GM21360 (cell line): ENCODE results near the gene PRKCH.

ENCODE experiments used
- ATAC-seq: cut with Tn5 transposase; IDR thresholded peaks from one replicate; pipeline ENCODE4 v1.9.1; 2021; ENCODE audit warnings: mild to moderate bottlenecking, moderate library complexity; ENCODE audit not compliant: unreplicated experiment

Gene PRKCH

DNA sequence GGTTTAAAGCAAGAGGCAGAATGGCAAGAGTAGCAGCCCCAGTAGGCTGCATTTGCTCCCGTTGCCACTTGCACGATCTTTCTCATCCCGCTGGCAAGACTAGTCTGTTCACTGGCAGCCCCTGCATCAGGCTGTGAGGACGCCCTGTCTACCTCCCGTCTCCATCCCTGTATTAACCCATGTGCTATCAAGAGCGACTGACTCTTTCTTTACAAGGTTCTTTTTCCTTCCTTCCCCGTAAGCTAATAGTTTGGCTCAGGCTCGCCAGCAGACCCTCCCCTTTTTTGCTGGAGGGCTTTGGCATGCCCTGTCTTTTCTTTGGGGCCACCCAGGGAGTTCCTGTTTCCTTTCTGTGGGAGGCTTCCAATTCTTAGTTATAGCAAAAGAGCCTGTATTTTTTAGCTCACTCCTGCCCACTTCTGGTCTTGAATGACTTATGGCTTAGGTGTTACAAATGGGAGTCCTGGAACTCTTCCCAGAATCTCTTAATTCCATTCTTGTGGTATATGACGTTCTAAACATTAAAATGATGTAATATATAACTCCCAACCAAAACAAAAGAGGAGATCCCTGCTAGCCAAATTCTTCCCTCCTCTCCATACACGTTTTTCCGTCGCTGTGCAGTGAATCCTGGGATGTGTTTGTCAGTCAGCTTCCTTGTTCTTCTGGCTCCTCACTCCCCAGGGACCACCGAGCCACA, 149.0 kb downstream of the PRKCH start:
- ATAC-seq = no peak

DNA sequence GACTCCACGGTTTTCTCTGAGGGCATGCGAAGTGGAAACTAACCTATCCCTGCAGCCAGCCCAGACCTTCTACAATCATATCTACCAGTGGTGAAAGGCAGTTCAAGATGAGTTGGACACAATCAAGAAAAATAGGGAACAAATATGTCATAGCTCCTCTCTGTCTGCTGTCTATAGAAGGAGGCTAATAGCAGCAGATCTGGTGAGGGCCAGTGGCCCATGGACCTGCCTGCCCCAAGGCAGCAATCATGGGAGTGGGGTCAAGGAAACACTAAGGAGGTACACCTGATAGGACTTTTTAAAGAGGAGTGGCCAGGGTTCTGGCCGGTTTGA, 149.5 kb downstream of the PRKCH start:
- no peak for ATAC-seq

DNA sequence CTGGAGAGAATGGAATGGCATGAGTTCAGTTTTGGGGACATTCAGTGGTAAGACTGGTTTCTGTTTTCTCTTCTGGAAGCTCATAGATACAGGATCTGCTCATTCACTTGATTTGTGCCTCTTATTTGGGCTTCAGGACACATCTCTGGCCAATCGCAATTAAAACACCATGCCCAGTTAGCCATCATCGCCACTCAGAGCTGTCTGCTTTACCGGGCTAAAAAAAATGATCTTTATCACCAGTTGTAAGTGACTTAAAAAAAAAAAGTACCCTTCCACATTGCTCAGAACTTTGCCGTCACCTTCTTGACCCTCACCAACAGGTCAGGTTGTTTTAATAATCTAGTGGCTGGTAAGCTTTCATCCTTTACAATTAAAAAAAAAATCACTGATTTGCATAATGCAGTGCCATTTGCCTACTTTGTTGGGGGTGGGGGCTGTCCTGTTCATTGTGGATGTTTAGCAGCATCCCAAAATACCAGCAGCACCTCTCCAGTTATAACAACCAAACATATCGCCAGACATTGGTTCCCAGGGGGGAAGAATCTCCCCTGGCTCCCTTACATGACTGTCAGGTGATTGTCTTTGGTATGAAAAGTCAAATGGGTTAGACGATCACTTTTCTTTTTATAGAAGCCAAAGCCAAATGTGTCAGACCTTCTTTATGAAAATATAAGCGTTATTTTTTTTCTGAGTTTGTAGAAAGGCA, 150.1 kb downstream of the PRKCH start:
- ATAC-seq = no peak

DNA sequence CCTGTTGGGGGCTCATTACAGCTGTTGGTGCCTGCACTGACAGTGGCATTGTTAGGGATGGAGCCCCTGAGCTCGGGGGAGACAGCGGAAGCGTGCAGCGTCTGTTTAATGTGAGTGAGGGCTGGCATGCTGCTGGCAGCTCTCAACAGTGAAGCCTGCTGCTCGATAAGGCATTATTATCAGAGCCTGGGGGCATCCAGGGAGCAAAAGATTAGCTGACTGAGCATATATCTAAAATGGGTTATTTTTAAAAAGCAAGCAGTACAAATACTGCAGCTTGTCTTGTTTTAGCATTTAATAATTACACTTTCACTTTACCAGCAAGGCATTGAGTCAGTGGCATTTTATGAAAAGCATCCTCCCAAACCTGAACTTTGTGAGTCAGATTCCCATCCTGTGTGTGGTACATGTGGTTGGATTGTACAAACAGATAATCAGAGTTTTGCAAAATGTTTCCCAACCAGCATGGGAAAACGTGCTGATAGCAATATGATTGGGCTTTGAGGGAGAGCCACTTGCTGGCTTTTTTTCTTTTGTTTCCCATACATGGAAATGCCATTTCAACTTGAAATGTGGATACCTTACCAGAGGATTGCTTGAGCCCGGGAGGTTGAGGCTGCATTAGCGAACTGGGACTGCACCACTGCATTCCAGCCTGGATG, 150.8 kb downstream of the PRKCH start:
- no peak for ATAC-seq

DNA sequence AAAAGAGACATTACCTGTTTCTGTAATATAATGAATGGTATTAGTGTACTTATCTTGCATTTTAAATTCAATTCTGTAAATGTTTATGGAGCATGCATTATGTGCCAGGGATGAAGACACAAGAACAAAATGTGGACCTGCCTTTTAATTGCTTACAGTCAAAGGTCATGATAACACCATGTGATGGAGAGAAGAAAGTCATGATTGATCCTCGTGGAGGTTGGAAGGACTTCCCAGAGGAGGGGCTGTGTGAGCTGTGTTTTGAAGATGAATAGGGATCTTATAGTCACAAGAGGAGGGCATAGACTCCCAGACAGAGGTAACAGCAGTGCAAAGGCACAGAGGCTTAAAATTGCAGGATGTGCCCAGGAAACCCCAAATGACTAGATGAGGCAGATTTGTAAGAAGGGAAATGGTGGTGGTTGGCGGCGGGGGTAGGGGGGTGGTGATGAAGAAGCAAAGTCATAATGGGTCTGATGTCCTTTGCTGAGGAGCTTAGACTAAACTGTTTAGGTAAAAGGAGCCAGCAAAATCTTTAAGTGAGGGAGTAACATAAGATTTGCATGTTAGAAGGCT, 151.5 kb downstream of the PRKCH start:
- no peak for ATAC-seq

DNA sequence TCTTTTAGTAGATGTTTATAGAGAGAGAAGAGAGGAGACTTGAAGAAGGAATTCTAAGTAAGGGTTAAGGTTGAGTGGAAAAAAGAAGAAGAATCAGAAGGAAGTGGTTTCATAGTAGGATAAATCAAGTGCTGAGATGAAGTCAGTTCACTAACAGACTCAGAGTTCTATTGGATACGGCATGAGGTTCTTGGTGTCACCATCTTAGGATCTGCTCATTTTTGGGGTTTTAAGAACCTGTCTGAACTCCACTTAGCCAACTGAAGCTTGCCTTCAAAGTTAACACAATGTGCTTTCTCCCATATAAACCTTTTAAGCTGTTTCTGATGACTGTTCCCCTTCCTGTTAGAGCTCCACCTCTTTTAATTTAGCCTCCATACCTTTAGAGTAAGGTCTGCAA, 152.6 kb downstream of the PRKCH start:
- ATAC-seq = no peak

DNA sequence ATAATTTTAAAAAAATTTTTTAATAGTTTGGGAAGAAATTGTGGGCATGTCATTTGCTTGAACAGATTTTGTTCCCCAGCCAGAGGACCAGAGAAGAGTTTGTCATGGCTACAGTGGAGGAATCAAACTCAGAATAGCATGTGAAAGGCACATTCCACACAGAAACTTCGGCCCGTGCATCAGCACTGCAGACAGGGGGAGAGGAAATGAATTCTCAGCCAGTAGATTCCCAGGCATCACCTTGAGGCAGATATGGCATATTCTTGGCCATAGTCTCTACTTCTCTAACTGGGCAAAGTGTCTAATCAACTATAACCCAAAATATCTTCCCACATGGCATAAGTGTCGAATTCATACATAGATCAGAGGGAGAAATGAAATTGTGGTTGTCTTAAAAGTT, 153.3 kb downstream of the PRKCH start:
- no peak for ATAC-seq

DNA sequence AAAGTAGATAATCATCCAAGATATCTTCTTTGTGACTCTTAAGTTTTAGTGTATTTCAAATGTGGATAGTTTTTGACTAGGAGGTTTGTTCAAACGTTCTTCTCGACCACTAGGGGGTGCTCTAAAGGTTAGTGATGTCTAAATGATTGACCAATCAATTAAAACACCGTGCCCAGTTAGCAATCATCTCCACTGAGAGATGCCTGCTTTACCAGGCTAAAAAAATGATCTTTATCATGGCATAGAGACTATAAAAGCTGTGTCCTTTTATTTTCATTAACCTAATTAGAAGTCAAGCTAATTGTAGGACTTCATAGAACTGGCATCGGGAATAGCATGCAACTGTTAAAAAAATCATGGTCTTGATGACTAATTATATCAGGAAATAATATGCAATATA, 153.9 kb downstream of the PRKCH start:
- ATAC-seq = no peak

DNA sequence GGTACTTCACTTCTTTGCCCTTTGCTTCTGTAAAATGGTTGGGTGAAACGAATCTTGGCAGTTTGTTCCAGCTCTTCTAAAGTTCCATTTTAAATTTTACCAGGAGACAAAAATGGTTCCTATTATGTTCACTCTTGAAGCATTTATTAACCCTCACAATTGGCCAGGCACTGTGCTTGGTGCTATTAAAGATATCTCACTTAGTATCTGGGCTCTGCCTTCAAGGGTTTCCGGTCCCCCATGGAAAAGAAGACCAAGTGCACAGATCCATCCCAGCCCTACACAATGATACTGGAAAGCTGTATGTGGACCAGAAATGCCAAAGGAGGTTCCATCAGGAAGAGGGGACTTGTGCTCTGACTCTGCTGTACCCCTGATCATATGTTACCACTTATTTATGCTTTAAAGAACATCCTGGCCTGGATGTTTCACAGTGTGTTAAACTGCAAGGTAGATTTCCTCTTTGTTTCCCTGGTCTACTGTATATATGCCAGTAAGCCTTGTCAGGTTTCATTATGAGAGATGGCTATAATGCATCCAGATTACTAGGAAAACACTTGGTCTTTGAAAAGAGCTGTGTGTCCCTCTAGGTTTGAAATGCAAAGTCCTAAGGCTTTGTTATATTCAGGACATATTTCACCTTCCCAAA, 154.8 kb downstream of the PRKCH start:
- no peak for ATAC-seq

DNA sequence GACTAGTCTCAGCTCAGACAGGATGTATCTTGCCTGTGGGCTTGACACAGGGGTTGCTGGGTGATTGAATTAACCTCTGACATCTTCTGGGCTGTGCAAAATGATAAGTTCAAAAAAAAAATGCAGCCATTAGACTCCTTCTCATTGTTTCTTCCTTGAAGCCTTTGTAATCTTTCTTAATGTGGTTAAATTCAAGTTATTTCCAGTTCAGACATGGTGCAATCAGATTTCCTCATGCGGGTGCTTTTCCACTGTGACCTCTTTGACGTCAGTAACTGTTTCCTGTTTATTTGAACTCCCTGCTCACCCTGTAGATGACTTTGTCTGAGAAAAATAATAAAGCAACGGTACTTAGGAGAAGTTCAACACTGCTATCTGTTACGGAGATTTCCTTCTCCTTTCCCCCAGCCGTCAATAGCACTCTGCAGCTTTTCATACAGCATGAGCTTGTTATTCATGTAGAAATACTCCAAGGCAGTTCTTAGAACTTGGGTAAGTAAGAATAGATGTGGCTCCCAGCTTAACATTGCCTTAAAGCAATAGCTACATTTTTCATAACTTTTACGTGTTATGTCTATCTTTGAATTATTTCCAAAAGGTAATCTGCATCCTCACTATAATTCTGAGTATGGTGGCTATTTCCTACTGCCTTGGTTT, 155.5 kb downstream of the PRKCH start:
- no peak for ATAC-seq

DNA sequence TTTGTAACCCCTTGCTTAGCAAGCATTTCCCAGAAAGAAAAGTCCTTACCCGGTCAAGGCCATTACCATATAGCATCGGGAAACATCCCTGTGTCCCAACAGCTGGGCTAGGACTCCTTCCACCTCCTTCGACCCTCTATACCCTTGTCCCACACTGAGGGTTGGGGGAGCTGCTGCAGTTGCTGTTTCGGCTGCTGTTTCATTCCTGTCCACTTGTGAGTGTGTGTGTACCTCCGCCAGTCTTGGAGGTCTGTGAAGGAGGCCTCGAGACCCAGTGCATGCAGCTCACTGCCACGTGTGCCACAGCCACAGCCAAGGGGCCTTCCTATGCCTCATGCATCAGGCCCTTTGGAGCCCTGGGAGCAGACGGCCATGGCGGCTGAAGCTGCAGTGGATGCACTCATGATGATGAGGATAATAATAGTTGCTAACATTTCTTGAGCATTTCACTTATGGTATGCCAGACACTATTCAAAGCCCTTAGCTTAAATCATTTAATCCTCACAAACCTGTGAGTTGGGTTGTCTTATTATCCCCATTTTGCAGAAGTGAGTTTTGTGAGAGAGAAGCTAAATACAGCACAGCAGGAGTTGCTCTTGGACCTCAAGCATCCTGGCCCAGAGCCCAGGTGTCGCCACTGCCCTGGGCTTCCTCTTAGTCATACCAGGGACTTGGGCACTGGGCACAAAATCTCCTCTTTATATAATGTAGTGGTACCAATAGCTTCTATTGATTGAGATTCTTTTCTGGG, 156.5 kb downstream of the PRKCH start:
- no peak for ATAC-seq

DNA sequence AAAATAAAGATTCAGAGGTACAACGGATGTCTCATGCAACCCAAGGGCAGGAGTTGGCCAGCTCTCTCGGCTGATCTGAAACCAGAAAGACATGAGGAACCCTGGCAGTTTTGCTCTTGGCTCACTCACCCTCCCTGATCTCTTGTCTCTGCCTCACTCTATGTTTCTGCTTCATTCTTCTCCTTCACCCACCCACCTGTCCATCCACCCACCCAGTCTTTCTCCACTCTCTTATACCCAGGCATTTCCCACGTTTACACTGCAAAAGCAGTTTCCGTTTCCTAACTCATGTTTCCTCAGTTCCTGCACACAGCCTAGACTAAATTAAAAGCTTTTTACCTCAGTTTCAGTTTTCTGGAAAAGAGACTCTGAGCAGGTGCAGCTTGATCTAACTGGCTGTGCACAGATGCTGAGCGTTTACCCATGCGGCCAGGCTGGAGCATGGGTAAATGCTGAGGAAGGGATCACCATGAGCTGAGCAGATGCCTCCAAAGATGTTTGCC, 157.6 kb downstream of the PRKCH start:
- ATAC-seq = peak; percentile 56

DNA sequence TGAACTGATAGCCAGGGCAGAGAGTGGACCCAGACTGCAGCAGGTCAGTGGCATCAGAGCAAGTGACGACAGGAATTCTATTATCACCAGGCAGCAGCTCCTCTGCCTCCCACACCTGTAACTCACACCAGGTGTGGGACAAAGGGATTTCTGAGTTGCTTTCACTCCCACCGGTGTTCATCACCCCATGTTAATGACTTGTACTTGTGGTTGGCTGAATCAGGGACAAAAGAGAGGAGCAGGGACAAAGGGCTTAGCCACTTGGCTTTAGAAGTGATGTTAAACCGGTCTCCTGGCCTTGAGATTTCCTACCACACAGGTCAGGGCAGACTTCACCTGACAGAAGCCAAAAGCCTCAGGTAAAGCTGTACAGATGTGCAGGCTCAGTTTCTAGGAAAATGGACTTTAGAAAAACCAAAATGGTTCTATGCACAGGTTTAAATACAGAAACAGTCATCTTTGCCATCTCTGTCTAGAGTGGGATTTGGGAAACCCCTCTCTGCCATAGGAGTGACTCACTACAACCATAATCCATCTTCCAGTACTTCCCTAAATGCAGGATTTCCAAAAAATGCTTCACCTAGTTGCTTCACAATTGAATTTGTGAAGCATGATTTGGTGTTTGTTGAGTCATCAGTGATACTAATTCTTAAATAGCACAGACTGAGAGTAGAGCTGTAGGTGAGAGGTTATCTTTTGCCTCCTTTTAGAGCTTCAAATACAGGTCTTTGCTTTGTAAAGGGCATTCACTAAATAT, 158.5 kb downstream of the PRKCH start:
- no peak for ATAC-seq

DNA sequence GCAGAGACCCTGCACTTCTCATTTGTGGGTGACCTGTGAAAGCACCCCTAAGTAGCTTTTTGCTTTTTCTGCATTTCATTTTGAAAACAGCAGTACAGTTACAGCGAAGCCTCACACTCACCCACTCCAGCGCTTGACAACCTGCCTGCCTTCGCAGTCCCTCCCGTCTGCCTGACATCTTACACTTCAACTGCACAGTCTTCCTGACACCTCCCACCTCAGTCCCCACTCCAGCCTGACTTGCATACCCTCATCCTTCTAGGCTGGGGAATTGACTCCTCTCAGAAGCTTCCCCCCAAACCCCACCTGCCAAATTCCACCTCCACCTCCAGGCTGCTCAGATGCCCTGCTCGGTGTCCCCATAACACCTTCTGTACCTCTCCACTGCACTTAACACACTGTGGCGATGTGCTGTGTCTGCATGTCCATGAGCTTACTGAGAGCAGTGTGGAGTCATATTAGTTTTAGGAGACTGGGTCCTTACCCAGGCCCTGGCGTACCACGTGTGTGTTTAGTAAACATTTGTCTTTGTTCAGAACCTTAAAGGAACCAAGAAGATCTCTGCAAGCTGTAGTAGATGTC, 159.4 kb downstream of the PRKCH start:
- no peak for ATAC-seq

DNA sequence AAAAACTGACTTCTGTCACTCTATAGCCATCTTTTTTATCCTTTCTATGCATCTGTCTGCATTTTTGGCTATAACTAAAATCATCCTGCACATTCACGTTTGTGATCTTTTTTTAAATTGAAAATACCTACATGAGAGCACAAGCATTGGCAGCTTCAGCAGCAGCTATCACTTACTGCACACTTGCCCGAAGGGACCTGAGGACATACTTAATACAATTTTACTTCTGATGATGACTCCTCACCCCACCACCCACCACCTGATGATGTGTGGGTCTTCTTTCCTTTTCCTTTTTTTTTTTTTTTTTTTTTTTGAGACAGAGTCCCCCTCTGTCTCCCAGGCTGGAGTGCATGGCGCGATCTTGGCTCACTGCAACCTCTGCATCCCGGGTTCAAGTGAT, 160.3 kb downstream of the PRKCH start:
- ATAC-seq = no peak

DNA sequence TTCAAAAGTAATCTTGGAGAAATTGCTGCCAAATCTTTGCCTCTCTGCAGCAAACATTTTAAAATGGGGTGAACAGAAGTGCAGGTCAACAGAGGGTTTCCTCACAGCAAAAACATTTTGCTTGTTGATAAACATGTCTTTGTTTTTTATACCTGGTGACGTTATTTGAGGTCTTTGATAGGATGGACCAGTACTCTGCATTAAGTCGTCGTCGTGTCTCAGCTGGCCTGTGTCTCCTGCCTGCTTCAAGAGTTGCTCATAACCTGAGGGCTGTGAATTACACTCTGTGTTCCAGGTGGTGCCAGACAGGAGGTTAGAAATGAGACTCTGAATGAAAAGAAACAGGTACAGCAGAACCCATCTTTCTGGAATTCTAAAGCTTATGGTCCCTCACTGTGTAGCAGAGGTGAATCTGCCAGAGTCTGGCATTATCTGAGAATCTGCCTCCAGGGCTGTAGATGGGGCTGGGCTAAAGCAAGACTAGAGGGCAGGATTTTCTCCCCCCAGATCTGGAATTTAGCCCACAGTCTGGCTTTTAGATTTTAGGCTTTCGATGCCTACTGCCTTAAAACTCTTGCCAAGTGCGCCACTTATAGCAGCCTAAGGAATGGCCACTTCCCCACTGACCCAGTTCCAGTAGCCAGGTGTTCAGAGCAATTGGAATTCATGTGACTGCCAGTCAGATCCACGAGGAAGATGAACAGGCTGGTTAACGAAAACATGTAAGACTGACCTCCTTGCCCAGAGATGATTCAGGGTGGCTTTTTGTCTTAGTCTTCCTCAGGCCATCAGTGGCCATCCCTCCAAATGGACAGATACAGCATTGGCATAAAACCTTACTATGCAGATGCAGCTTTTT, 161.2 kb downstream of the PRKCH start:
- no peak for ATAC-seq

DNA sequence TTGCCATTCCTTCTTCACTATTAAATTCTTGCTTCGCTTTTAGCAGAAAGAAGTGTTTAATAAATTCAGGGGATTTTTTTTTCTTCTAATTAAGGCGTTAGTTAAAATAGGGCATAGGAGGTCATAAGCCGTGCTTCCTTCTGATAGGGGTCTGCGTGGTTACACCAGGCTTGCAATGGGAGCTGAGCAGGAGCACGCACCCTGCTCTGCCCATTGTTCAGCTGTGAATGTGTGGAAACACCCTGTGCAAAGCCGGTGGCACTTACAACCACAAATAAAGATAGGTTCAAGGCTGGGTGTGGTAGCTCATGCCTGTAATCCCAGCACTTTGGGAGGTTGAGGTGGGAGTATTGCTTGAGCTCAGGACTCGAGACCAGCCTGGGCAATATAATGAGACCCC, 162.1 kb downstream of the PRKCH start:
- no peak for ATAC-seq

DNA sequence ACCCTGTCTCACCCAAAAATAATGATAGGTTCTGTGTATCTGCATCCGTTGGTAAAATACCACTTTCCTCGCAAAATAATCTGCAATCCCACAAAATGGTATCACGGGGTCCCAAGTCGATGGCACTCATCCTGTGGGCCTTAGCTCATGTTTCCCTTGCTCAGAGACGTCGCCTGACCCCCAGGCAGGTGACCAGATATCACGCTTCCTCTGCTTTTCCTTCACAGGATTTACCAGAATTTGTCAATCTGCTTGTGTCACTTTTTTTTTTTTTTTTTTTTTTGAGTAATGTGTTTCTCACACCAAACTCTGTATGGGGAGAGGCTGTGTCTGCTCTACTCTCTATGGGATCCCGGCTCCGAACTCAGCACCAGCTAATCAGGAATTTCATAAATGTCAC, 162.7 kb downstream of the PRKCH start:
- no peak for ATAC-seq
